Body of pancreas (tissue), 4 donors: ENCODE results near the gene RCAN2.

Experiments
- POLR2A ChIP-seq, 3 donors: fragments of 450-650 bp; IDR thresholded peaks; one replicate each; pipeline ENCODE4 v1.6.1; 2016; ENCODE audit warnings: antibody characterized with exemption in 3 of 3, mild to moderate bottlenecking in 2 of 3
- TF ChIP-seq, protein P1 (sequence below), 7 experiments: fragments of 450-650 bp in 4 of 7; fragments of 200-600 bp in 3 of 7; sonication (generic) in 3 of 7; IDR thresholded peaks; one replicate each; pipeline ENCODE4 v1.5.1; 2016 to 2019; ENCODE audit warnings: antibody characterized with exemption in 7 of 7

DNA sequence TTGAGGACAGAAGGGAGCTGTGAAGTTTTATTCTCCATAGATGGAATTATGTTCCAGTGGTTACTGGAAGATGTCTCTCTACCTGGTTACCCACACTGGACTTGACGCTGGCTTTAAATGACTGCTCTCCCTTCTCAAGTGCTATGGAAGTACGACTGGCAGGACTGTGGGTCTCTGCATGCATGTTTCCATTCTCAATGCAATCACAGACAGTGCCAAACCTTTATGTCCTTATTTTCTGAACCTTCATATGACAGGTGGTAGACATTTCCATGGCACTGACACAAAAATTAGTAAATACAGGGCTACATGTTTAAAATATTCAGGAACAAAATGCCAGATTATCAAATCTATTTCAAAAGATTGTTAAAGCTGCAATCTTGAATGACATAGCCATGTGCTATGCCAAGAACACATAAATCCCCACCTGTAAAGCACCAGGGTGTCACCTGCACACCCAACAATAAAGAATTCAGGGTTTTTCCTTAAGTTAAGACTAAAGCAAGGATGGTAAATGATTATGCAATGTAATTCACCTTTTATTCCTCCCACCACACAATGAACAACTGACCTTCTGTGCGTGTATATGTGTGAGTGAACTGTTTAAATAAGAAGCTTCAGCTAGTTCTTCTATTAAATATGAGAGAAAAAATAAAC is 167.2 kb downstream of the RCAN2 start:
- TF ChIP-seq, protein P1, sequence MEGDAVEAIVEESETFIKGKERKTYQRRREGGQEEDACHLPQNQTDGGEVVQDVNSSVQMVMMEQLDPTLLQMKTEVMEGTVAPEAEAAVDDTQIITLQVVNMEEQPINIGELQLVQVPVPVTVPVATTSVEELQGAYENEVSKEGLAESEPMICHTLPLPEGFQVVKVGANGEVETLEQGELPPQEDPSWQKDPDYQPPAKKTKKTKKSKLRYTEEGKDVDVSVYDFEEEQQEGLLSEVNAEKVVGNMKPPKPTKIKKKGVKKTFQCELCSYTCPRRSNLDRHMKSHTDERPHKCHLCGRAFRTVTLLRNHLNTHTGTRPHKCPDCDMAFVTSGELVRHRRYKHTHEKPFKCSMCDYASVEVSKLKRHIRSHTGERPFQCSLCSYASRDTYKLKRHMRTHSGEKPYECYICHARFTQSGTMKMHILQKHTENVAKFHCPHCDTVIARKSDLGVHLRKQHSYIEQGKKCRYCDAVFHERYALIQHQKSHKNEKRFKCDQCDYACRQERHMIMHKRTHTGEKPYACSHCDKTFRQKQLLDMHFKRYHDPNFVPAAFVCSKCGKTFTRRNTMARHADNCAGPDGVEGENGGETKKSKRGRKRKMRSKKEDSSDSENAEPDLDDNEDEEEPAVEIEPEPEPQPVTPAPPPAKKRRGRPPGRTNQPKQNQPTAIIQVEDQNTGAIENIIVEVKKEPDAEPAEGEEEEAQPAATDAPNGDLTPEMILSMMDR (IDR thresholded peaks at IDR 0.05), result no peak
- no peak for TF ChIP-seq POLR2A (IDR thresholded peaks at IDR 0.05)
